SK-N-SH (cell line): Measurements from ENCODE around the gene MBNL1. TPM values are rescaled to one million over a fixed set of nuclear protein-coding genes. Genes with fewer than 3 reads are reported as not detected.

Source experiments
- CTCF ChIA-PET: fragments of 300-600, 350-600 bp; formaldehyde crosslinking; extraction: SDS; loops from one replicate; lab custom pipeline; 2021; lab: Yijun Ruan, JAX
- POLR2A ChIA-PET: fragments of 350-600 bp; sonication (Branson Sonifier 250); formaldehyde crosslinking; extraction: SDS; loops from one replicate; lab custom pipeline; 2020; ENCODE audit warnings: antibody characterized with exemption, inconsistent platforms; lab: Yijun Ruan, JAX
- DNase-seq: peaks from one replicate; pipeline ENCODE4 v3.0.0; 2012
- H2AFZ ChIP-seq: fragments of 200-600 bp; sonication (generic); 2 replicates; pipeline ENCODE4 v1.8.1; 2016; ENCODE audit warnings: antibody characterized with exemption, mild to moderate bottlenecking, low read depth
- H3F3A ChIP-seq: fragments of 200-600 bp; sonication (generic); replicated peaks from 2 replicates; pipeline ENCODE3; 2016; ENCODE audit warnings: antibody characterized with exemption, mild to moderate bottlenecking; ENCODE audit not compliant: insufficient read depth
- H3K27ac ChIP-seq, 2 experiments: fragments of 200-500 bp in 1 of 2; fragments of 200-600 bp in 1 of 2; sonication (Bioruptor generic) in 1 of 2; sonication (generic), shearing (Covaris generic) in 1 of 2; 2 replicates each; pipeline versions ENCODE4 v1.5.1 to v1.6.1; 2014 to 2016; ENCODE audit warnings: low read depth in 2 of 2, inconsistent platforms in 1 of 2, low read length in 1 of 2, mild to moderate bottlenecking in 1 of 2, mixed read lengths in 1 of 2
- H3K27me3 ChIP-seq: fragments of 200-600 bp; sonication (generic), shearing (Covaris generic); 2 replicates; pipeline ENCODE4 v1.6.1; 2016; ENCODE audit warnings: mixed run types; ENCODE audit not compliant: insufficient read depth
- H3K36me3 ChIP-seq, 2 experiments: fragments of 200-500 bp in 1 of 2; fragments of 200-600 bp in 1 of 2; sonication (Bioruptor generic) in 1 of 2; sonication (generic) in 1 of 2; replicated peaks in 1 of 2; 2 replicates each; pipeline versions ENCODE3 to v1.5.1; 2014 to 2016; ENCODE audit warnings: low read length in 1 of 2, mild to moderate bottlenecking in 1 of 2; ENCODE audit not compliant: insufficient read depth in 2 of 2, control insufficient read depth in 1 of 2
- H3K4me1 ChIP-seq, 2 experiments: fragments of 200-500 bp in 1 of 2; fragments of 200-600 bp in 1 of 2; sonication (Bioruptor generic) in 1 of 2; sonication (generic), shearing (Covaris generic) in 1 of 2; 2 replicates each; pipeline versions ENCODE4 v1.5.1 to v1.6.1; 2014 to 2016; ENCODE audit warnings: low read depth in 1 of 2, low read length in 1 of 2, mixed run types in 1 of 2; ENCODE audit not compliant: insufficient read depth in 2 of 2, control insufficient read depth in 1 of 2
- H3K4me2 ChIP-seq: fragments of 200-600 bp; sonication (generic), shearing (Covaris generic); 2 replicates; pipeline ENCODE4 v1.6.1; 2017; ENCODE audit warnings: mixed run types
- H3K4me3 ChIP-seq, 2 experiments: fragments of 200-500 bp in 1 of 2; fragments of 200-600 bp in 1 of 2; sonication (Bioruptor generic) in 1 of 2; sonication (generic), shearing (Covaris generic) in 1 of 2; 2 replicates each; pipeline versions ENCODE4 v1.5.1 to v1.8.1; 2014 to 2016; ENCODE audit warnings: low read depth in 2 of 2, inconsistent platforms in 1 of 2, low read length in 1 of 2, mild to moderate bottlenecking in 1 of 2, mixed read lengths in 1 of 2, moderate library complexity in 1 of 2
- H3K79me2 ChIP-seq: fragments of 200-600 bp; sonication (generic); 2 replicates; pipeline ENCODE4 v1.8.1; 2017; ENCODE audit warnings: mild to moderate bottlenecking; ENCODE audit not compliant: insufficient read depth
- H3K9ac ChIP-seq: fragments of 200-600 bp; sonication (generic); 2 replicates; pipeline ENCODE4 v1.6.1; 2017; ENCODE audit warnings: mixed run types
- H3K9me2 ChIP-seq: fragments of 200-600 bp; sonication (generic); 2 replicates; pipeline ENCODE4 v1.6.1; 2017; ENCODE audit warnings: mixed run types
- H3K9me3 ChIP-seq: fragments of 200-600 bp; sonication (generic); 2 replicates; pipeline ENCODE4 v1.6.1; 2017; ENCODE audit warnings: mixed run types, mild to moderate bottlenecking, moderate library complexity
- H4K20me1 ChIP-seq: fragments of 200-600 bp; sonication (generic); 2 replicates; pipeline ENCODE4 v1.6.1; 2017; ENCODE audit warnings: mild to moderate bottlenecking, mixed run types; ENCODE audit not compliant: insufficient read depth
- ELF1 ChIP-seq: IDR thresholded peaks from 2 replicates; pipeline ENCODE4 v1.4.0; 2012
- FOSL2 ChIP-seq: IDR thresholded peaks from 2 replicates; pipeline ENCODE4 v1.4.0; 2012; ENCODE audit warnings: low read depth, mild to moderate bottlenecking, moderate library complexity, borderline replicate concordance
- GATA2 ChIP-seq: sonication (generic); formaldehyde crosslinking; IDR thresholded peaks from 2 replicates; pipeline ENCODE4 v1.5.0; 2020; ENCODE audit warnings: mild to moderate bottlenecking, missing genetic modification reagents
- JUND ChIP-seq: IDR thresholded peaks from 2 replicates; pipeline ENCODE4 v1.4.0; 2012
- NRF1 ChIP-seq: IDR thresholded peaks from 2 replicates; pipeline ENCODE4 v1.6.1; 2012; ENCODE audit warnings: low read depth, mild to moderate bottlenecking, low read length
- RAD21 ChIP-seq: IDR thresholded peaks from 2 replicates; pipeline ENCODE4 v1.6.1; 2012; ENCODE audit warnings: mild to moderate bottlenecking, low read length
- REST ChIP-seq: IDR thresholded peaks from 2 replicates; pipeline ENCODE4 v1.6.1; 2012; ENCODE audit warnings: mild to moderate bottlenecking, low read depth, low read length, moderate library complexity
- RXRA ChIP-seq: IDR thresholded peaks from 2 replicates; pipeline ENCODE4 v1.4.0; 2012; ENCODE audit warnings: low read depth, mild to moderate bottlenecking, borderline replicate concordance
- TAF1 ChIP-seq: IDR thresholded peaks from 2 replicates; pipeline ENCODE4 v1.6.1; 2012; ENCODE audit warnings: low read depth, mild to moderate bottlenecking, low read length, moderate library complexity, borderline replicate concordance
- TCF12 ChIP-seq: IDR thresholded peaks from 2 replicates; pipeline ENCODE4 v1.4.0; 2012
- YY1 ChIP-seq: IDR thresholded peaks from 2 replicates; pipeline ENCODE4 v1.4.0; 2012; ENCODE audit warnings: low read depth, mild to moderate bottlenecking
- WGBS: methylation state at CpG from one replicate; pipeline ENCODE4 v1.1.6; 2017; ENCODE audit warnings: low lambda C conversion rate; 5-methylcytosine and 5-hydroxymethylcytosine counted together
- polyA plus RNA-seq, 3 experiments: library from polyadenylated mRNA; depleted of rRNA; stranded (reverse); fragments of >200 nt; gene quantifications; 2 replicates each; pipeline ENCODE4 v1.2.3, GENCODE V29; 2012
- TF ChIP-seq, protein P1 (sequence below): IDR thresholded peaks from 2 replicates; pipeline ENCODE4; 2012
- TF ChIP-seq, protein P2 (sequence below): IDR thresholded peaks from 2 replicates; pipeline ENCODE4 v1.4.0; 2012; ENCODE audit warnings: low read depth
- TF ChIP-seq, protein P3 (sequence below): fragments of 150-350 bp; IDR thresholded peaks from 2 replicates; pipeline ENCODE4 v1.6.1; 2016; ENCODE audit warnings: mild to moderate bottlenecking, low read depth, low read length
- TF ChIP-seq, protein P4 (sequence below): fragments of 200-600 bp; sonication (generic); IDR thresholded peaks from 2 replicates; pipeline ENCODE4 v1.6.1; 2017; ENCODE audit warnings: antibody characterized with exemption, mild to moderate bottlenecking, moderate library complexity

Gene MBNL1
- polyA plus RNA-seq, 1 of the 3 experiments (the other 2 are of a cell fraction) = 44.3 TPM

- H3F3A ChIP-seq = peaks cover 14% of the 10 kb centered on the region
- H3K9me3 ChIP-seq = no peaks in the 10 kb centered on the region
- no peaks in the 10 kb centered on the region for H3K79me2 ChIP-seq
- H4K20me1 ChIP-seq = no peaks in the 10 kb centered on the region
- ChIA-PET POLR2A (no interaction called here), CTCF (interaction anchor here (1.0 kb wide), 1 partner anchor 224 kb away, joined by 4 read pairs; no protein-coding TSS in a partner anchor)
- H3K9me2 ChIP-seq = no peaks in the 10 kb centered on the region
- no peak overlapping the region for H3K4me2 ChIP-seq
- no peaks in the 10 kb centered on the region for H3K27me3 ChIP-seq
- no peaks in the 10 kb centered on the region for H3K36me3 ChIP-seq
- H3K27ac ChIP-seq = no peak overlapping the region
- DNase-seq = no peak
- 94% methylated on average over 2 of the region's 2 CpGs for WGBS
- no peak for TF ChIP-seq RAD21
- TF ChIP-seq NRF1 = no peak
- TF ChIP-seq ELF1 = no peak
- no peak for TF ChIP-seq TCF12
- TF ChIP-seq, protein P1, sequence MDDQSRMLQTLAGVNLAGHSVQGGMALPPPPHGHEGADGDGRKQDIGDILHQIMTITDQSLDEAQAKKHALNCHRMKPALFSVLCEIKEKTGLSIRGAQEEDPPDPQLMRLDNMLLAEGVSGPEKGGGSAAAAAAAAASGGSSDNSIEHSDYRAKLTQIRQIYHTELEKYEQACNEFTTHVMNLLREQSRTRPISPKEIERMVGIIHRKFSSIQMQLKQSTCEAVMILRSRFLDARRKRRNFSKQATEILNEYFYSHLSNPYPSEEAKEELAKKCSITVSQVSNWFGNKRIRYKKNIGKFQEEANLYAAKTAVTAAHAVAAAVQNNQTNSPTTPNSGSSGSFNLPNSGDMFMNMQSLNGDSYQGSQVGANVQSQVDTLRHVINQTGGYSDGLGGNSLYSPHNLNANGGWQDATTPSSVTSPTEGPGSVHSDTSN = no peak
- no peak for TF ChIP-seq TAF1
- no peak for TF ChIP-seq RXRA
- TF ChIP-seq JUND = no peak
- TF ChIP-seq REST = no peak
- TF ChIP-seq, protein P2, sequence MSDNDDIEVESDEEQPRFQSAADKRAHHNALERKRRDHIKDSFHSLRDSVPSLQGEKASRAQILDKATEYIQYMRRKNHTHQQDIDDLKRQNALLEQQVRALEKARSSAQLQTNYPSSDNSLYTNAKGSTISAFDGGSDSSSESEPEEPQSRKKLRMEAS = no peak
- no peak for TF ChIP-seq FOSL2
- TF ChIP-seq, protein P3, sequence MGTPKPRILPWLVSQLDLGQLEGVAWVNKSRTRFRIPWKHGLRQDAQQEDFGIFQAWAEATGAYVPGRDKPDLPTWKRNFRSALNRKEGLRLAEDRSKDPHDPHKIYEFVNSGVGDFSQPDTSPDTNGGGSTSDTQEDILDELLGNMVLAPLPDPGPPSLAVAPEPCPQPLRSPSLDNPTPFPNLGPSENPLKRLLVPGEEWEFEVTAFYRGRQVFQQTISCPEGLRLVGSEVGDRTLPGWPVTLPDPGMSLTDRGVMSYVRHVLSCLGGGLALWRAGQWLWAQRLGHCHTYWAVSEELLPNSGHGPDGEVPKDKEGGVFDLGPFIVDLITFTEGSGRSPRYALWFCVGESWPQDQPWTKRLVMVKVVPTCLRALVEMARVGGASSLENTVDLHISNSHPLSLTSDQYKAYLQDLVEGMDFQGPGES = no peak
- TF ChIP-seq YY1 = no peak
- TF ChIP-seq, protein P4, sequence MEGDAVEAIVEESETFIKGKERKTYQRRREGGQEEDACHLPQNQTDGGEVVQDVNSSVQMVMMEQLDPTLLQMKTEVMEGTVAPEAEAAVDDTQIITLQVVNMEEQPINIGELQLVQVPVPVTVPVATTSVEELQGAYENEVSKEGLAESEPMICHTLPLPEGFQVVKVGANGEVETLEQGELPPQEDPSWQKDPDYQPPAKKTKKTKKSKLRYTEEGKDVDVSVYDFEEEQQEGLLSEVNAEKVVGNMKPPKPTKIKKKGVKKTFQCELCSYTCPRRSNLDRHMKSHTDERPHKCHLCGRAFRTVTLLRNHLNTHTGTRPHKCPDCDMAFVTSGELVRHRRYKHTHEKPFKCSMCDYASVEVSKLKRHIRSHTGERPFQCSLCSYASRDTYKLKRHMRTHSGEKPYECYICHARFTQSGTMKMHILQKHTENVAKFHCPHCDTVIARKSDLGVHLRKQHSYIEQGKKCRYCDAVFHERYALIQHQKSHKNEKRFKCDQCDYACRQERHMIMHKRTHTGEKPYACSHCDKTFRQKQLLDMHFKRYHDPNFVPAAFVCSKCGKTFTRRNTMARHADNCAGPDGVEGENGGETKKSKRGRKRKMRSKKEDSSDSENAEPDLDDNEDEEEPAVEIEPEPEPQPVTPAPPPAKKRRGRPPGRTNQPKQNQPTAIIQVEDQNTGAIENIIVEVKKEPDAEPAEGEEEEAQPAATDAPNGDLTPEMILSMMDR = no peak
- TF ChIP-seq GATA2 (CRISPR knock-in tag) = no peak
- no peak overlapping the region for H2AFZ ChIP-seq
- H3K4me1 ChIP-seq = no peaks in the 10 kb centered on the region; a peak in 2 of 4 replicates
- H3K9ac ChIP-seq = no peak overlapping the region
- no peak overlapping the region for H3K4me3 ChIP-seq
Observed at GRCh38 chr3:152219769-152220255, 48.9 kb upstream of the MBNL1 start.
